Spleen (tissue), 7 donors: ENCODE measurements around the gene PIK3C2G.

Experiments used
- CTCF ChIP-seq, 11 experiments: fragments of 200-600 bp in 7 of 11; fragments of 450-650 bp in 4 of 11; sonication (generic) in 4 of 11; IDR thresholded peaks in 8 of 11; conservative IDR thresholded peaks in 3 of 11; 1 replicate in 7 of 11; 2 replicates in 4 of 11; pipeline versions ENCODE4 v1.4.0 to v1.8.0; 2016 to 2021; ENCODE audit warnings: antibody characterized with exemption in 11 of 11, inconsistent platforms in 4 of 11, mild to moderate bottlenecking in 1 of 11
- POLR2A ChIP-seq, 3 donors: fragments of 450-650 bp; IDR thresholded peaks; one replicate each; pipeline ENCODE4 v1.5.1; 2017; ENCODE audit warnings: antibody characterized with exemption in 3 of 3, mild to moderate bottlenecking in 1 of 3
- POLR2AphosphoS5 ChIP-seq, 3 donors: sonication (generic); formaldehyde crosslinking; IDR thresholded peaks; one replicate each; pipeline ENCODE4 v1.5.1; 2017; ENCODE audit warnings: antibody characterized with exemption in 3 of 3
- donor health status: DM: no; HTN: no; CAD: no; lungs with moderate emphysema.
- donor health status: DM: no; HTN: no; CAD: no.
- donor health status: DM: no; HTN: no; CAD: no.

- TF ChIP-seq CTCF (IDR thresholded peaks at IDR 0.05 in 8 of 11, conservative IDR thresholded peaks at IDR 0.05 in 3 of 11) (no peak), POLR2A (IDR thresholded peaks at IDR 0.05) (no peak), POLR2AphosphoS5 (IDR thresholded peaks at IDR 0.05) (no peak)
These were observed 174.9 kb downstream of the PIK3C2G start for GRCh38 chr12:18436170-18436569.
